Spleen (tissue), 7 donors: ENCODE data around the gene MYLK2.

Experiments
- POLR2AphosphoS5 ChIP-seq, 3 donors: sonication (generic); formaldehyde crosslinking; IDR thresholded peaks; one replicate each; pipeline ENCODE4 v1.5.1; 2017; ENCODE audit warnings: antibody characterized with exemption in 3 of 3
- TF ChIP-seq, protein P1 (sequence below), 11 experiments: fragments of 200-600 bp in 7 of 11; fragments of 450-650 bp in 4 of 11; sonication (generic) in 4 of 11; IDR thresholded peaks in 8 of 11; conservative IDR thresholded peaks in 3 of 11; 1 replicate in 7 of 11; 2 replicates in 4 of 11; pipeline versions ENCODE4 v1.4.0 to v1.8.0; 2016 to 2021; ENCODE audit warnings: antibody characterized with exemption in 11 of 11, inconsistent platforms in 4 of 11, mild to moderate bottlenecking in 1 of 11
- donor health status: DM: no; HTN: no; CAD: no; lungs with moderate emphysema.
- donor health status: DM: no; HTN: no; CAD: no.
- donor health status: DM: no; HTN: no; CAD: no.

DNA sequence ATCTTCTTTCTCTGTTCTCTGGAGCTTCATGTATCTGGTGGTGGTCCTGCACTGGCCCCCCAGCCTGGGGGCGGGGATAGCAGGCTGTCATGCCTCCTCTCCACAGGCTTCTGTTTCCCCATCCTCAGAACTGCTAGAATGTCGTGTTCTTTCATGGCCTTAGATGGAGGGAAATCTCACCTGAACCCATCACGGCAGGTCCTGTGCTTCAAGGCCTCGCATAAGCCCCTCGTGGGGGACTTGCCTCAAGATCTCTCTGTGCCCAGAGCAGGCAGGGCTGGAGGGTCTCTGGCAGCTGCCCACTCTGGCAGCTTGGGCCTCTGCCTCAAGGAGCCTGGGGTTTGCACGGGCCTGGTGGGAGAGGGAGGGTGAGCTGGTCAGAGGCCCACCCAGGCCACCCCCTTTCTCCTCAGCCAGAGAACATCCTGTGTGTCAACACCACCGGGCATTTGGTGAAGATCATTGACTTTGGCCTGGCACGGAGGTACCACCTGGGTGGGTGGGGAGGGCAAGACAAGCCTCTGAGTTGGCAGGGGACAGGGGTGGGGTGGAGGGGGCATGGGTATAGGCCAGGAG, 11.3 kb downstream of the MYLK2 start:
- TF ChIP-seq, protein P1, sequence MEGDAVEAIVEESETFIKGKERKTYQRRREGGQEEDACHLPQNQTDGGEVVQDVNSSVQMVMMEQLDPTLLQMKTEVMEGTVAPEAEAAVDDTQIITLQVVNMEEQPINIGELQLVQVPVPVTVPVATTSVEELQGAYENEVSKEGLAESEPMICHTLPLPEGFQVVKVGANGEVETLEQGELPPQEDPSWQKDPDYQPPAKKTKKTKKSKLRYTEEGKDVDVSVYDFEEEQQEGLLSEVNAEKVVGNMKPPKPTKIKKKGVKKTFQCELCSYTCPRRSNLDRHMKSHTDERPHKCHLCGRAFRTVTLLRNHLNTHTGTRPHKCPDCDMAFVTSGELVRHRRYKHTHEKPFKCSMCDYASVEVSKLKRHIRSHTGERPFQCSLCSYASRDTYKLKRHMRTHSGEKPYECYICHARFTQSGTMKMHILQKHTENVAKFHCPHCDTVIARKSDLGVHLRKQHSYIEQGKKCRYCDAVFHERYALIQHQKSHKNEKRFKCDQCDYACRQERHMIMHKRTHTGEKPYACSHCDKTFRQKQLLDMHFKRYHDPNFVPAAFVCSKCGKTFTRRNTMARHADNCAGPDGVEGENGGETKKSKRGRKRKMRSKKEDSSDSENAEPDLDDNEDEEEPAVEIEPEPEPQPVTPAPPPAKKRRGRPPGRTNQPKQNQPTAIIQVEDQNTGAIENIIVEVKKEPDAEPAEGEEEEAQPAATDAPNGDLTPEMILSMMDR (IDR thresholded peaks at IDR 0.05 in 8 of 11, conservative IDR thresholded peaks at IDR 0.05 in 3 of 11): no peak
- TF ChIP-seq POLR2AphosphoS5 (IDR thresholded peaks at IDR 0.05): no peak
